Sigmoid colon (tissue), 7 donors: Measurements from ENCODE around the gene TSPEAR. TPM values are rescaled to one million over a fixed set of nuclear protein-coding genes. Genes with fewer than 3 reads are reported as not detected.
"Not testable (repeated sequence)": the region's sequence is repeated elsewhere in the genome, so short reads cannot be mapped to it uniquely, and the experiment has no call there.

Experiments used
- DNase-seq: peaks from one replicate; pipeline ENCODE4 v3.0.0-alpha.2; 2019
- H3K27ac ChIP-seq, 4 donors: fragments of 200-600 bp; sonication (generic); one replicate each; pipeline ENCODE4 v1.5.1; 2016 to 2019; ENCODE audit warnings: mild to moderate bottlenecking in 1 of 4
- H3K27me3 ChIP-seq, 3 donors: fragments of 200-600 bp; sonication (generic); one replicate each; pipeline ENCODE4 v1.5.1; 2019; ENCODE audit warnings: mild to moderate bottlenecking in 1 of 3
- H3K36me3 ChIP-seq, 4 donors: fragments of 200-600 bp; sonication (generic); one replicate each; pipeline ENCODE4 v1.5.1; 2016 to 2019
- H3K4me1 ChIP-seq, 4 donors: fragments of 200-600 bp; sonication (generic); one replicate each; pipeline ENCODE4 v1.5.1; 2017 to 2019
- H3K4me3 ChIP-seq, 4 donors: fragments of 200-600 bp; sonication (generic); one replicate each; pipeline ENCODE4 v1.5.1; 2017 to 2019; ENCODE audit warnings: mild to moderate bottlenecking in 2 of 4, moderate library complexity in 1 of 4
- H3K9me3 ChIP-seq, 4 donors: fragments of 200-600 bp in 3 of 4; sonication (generic) in 3 of 4; one replicate each; pipeline versions ENCODE4 v1.5.1 to v1.6.1; 2013 to 2019
- CTCF ChIP-seq, 4 experiments: fragments of 450-650 bp in 3 of 4; fragments of 200-600 bp in 1 of 4; IDR thresholded peaks; one replicate each; pipeline ENCODE4 v1.5.1; 2016 to 2019; ENCODE audit warnings: antibody characterized with exemption in 4 of 4, mild to moderate bottlenecking in 3 of 4, moderate library complexity in 2 of 4
- EP300 ChIP-seq, 4 donors: sonication (generic); formaldehyde crosslinking; IDR thresholded peaks; one replicate each; pipeline ENCODE4 v1.6.1; 2017; ENCODE audit warnings: antibody characterized with exemption in 4 of 4
- POLR2A ChIP-seq, 2 donors: fragments of 450-650 bp; IDR thresholded peaks; one replicate each; pipeline ENCODE4 v1.6.1; 2016; ENCODE audit warnings: antibody characterized with exemption in 2 of 2, mild to moderate bottlenecking in 2 of 2, moderate library complexity in 2 of 2
- POLR2AphosphoS5 ChIP-seq, 4 donors: sonication (generic); formaldehyde crosslinking; IDR thresholded peaks; one replicate each; pipeline ENCODE4 v1.6.1; 2017; ENCODE audit warnings: antibody characterized with exemption in 4 of 4
- WGBS, 2 donors: extraction: QIAGEN DNeasy Blood & Tissue Kit; methylation state at CpG; one replicate each; pipeline ENCODE4 v1.1.7; 2013; 5-methylcytosine and 5-hydroxymethylcytosine counted together
- intact Hi-C: fragments of 100-400 bp; cut with DNase I; formaldehyde crosslinking; loops from one replicate; pipeline ENCODE4 v1.15.1; 2023
- polyA plus RNA-seq, 3 donors: library from polyadenylated mRNA; stranded (reverse); fragments of 200-250 nt; gene quantifications; one replicate each; pipeline ENCODE4 v1.2.3, GENCODE V29; 2013
- total RNA-seq, 4 donors: library from RNA; depleted of rRNA; stranded (reverse); fragments of >200 nt; gene quantifications; one replicate each; pipeline ENCODE4 v1.1.0, GENCODE V29; 2016
- donor health status: healthy with polysubstance abuse.
- donor health status: Bipolar disorder and iron deficiency.
- donor health status: healthy.

The TSPEAR gene
- total and polyA plus RNA-seq, 7 donors, result under 0.01 to 0.20 TPM; not detected in 5

GRCh38 chr21:44643741-44644310 is 67.5 kb downstream of the TSPEAR start:
- Histone ChIP-seq H3K4me1 (no peaks in the 10 kb centered on the region), H3K9me3 (peaks cover 0 to 6% (median 1%) of the 10 kb centered on the region in 4 donors), H3K27me3 (peaks cover 0 to 32% (median 10%) of the 10 kb centered on the region in 3 donors), H3K27ac (no peak overlapping the region), H3K36me3 (no peaks in the 10 kb centered on the region), H3K4me3 (no peak overlapping the region)
- TF ChIP-seq POLR2A (IDR thresholded peaks at IDR 0.05) (no peak), EP300 (IDR thresholded peaks at IDR 0.05) (no peak), CTCF (IDR thresholded peaks at IDR 0.05) (no peak), POLR2AphosphoS5 (IDR thresholded peaks at IDR 0.05) (no peak)
- WGBS, 2 donors, result 80 to 82% methylated on average over 14 of the region's 14 CpGs
- no peak for DNase-seq
- intact Hi-C loops, result no loop called here

DNA sequence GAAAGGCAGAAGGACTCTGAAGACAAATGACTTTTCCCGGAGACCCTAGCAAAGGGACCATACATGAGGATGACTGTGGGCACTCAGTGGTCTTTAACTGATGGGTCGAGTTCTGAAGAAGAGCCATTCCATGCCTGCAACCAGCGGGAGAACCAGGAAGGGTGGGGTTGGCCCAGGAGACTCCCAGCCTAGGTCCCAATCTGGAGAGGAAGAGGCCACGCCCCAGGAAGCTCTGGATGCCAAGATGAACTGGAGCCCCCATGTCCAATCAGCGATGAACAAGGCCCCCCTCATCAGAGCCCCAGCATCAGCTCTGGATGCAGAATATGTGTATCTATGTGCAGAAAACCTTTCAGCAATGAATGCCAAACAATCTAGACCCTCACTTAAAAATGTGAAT is 70.6 kb downstream of the TSPEAR start:
- DNase-seq, result no peak
- no peaks in the 10 kb centered on the region for H3K4me1 ChIP-seq
- no peaks in the 10 kb centered on the region for H3K36me3 ChIP-seq
- no peak for TF ChIP-seq POLR2A (IDR thresholded peaks at IDR 0.05)
- no peak for TF ChIP-seq POLR2AphosphoS5 (IDR thresholded peaks at IDR 0.05)
- TF ChIP-seq EP300 (IDR thresholded peaks at IDR 0.05), result no peak
- no peak for TF ChIP-seq CTCF (IDR thresholded peaks at IDR 0.05)
- no peak overlapping the region for H3K4me3 ChIP-seq
- 79 to 91% methylated on average over 5 of the region's 5 CpGs for WGBS, 2 donors
- intact Hi-C loops, result no loop called here
- peaks cover 0 to 6% (median 1%) of the 10 kb centered on the region in 4 donors for H3K9me3 ChIP-seq
- peaks cover 0 to 29% (median 0%) of the 10 kb centered on the region in 3 donors for H3K27me3 ChIP-seq
- no peak overlapping the region for H3K27ac ChIP-seq

- no peak overlapping the region for H3K27ac ChIP-seq
- intact Hi-C loops, result no loop called here
- no peak overlapping the region for H3K4me3 ChIP-seq
- TF ChIP-seq POLR2AphosphoS5 (IDR thresholded peaks at IDR 0.05), result no peak
- TF ChIP-seq POLR2A (IDR thresholded peaks at IDR 0.05), result no peak
- TF ChIP-seq CTCF (IDR thresholded peaks at IDR 0.05), result no peak
- TF ChIP-seq EP300 (IDR thresholded peaks at IDR 0.05), result no peak
- peaks cover 0 to 4% (median 1%) of the 10 kb centered on the region in 4 donors for H3K9me3 ChIP-seq
- H3K4me1 ChIP-seq, result no peaks in the 10 kb centered on the region
- DNase-seq, result no peak
- H3K27me3 ChIP-seq, result peaks cover 0 to 32% (median 0%) of the 10 kb centered on the region in 3 donors
- no peaks in the 10 kb centered on the region for H3K36me3 ChIP-seq
- 84 to 87% methylated on average over 12 of the region's 12 CpGs for WGBS, 2 donors
These were observed 72.1 kb downstream of the TSPEAR start for GRCh38 chr21:44639331-44639655.

- H3K36me3 ChIP-seq, H3K4me1 ChIP-seq, DNase-seq, H3K27ac ChIP-seq, H3K9me3 ChIP-seq, intact Hi-C loops, H3K4me3 ChIP-seq: not testable (repeated sequence)
- 79 to 80% methylated on average over 21 of the region's 21 CpGs for WGBS, 2 donors
- peaks cover 0 to 32% (median 0%) of the 10 kb centered on the region in 3 donors for H3K27me3 ChIP-seq
These were observed 72.7 kb downstream of the TSPEAR start for GRCh38 chr21:44638506-44639330.

GRCh38 chr21:44637851-44638348 is 73.5 kb downstream of the TSPEAR start:
- H3K36me3 ChIP-seq, H3K27ac ChIP-seq, H3K9me3 ChIP-seq, intact Hi-C loops, DNase-seq, H3K4me1 ChIP-seq, H3K4me3 ChIP-seq: not testable (repeated sequence)
- WGBS, 2 donors, result 58 to 63% methylated on average over 12 of the region's 12 CpGs
- peaks cover 0 to 32% (median 0%) of the 10 kb centered on the region in 3 donors for H3K27me3 ChIP-seq
